ENCODE results near the gene ZNF831. TPM values are rescaled to one million over a fixed set of nuclear protein-coding genes. Genes with fewer than 3 reads are reported as not detected.

The ZNF831 gene
- total RNA-seq, 6 experiments from 2014 or later, result 0.04 to 0.25 (median 0.07) TPM

DNA sequence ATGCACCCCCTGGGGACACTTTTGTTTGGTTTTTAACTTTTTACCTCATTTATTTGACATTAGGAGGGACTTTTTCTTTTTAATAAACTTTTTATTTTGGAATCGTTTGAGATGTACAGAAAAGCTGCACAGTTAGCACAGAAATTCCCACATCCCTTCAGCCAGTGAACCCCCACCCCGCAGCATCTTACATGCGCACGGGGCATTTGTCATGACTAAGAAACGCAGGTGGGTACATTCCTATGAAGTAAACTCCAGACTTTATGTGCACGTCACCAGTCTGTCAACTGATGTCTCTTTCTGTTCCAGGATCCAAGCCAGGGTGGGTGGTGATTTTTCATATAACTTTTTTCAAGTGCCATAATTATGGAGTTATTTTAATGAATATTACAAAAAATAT lies 4.9 kb upstream of the ZNF831 start:
- intact Hi-C loops (cut with DNase I), result no loop called here
- no peak overlapping the region for H3K4me3 ChIP-seq
- no peaks in the 10 kb centered on the region for H3K4me1 ChIP-seq
- no peaks in the 10 kb centered on the region for H3K9me3 ChIP-seq
- TF ChIP-seq POLR2A (IDR thresholded peaks at IDR 0.05), result no peak
- TF ChIP-seq, protein P1, sequence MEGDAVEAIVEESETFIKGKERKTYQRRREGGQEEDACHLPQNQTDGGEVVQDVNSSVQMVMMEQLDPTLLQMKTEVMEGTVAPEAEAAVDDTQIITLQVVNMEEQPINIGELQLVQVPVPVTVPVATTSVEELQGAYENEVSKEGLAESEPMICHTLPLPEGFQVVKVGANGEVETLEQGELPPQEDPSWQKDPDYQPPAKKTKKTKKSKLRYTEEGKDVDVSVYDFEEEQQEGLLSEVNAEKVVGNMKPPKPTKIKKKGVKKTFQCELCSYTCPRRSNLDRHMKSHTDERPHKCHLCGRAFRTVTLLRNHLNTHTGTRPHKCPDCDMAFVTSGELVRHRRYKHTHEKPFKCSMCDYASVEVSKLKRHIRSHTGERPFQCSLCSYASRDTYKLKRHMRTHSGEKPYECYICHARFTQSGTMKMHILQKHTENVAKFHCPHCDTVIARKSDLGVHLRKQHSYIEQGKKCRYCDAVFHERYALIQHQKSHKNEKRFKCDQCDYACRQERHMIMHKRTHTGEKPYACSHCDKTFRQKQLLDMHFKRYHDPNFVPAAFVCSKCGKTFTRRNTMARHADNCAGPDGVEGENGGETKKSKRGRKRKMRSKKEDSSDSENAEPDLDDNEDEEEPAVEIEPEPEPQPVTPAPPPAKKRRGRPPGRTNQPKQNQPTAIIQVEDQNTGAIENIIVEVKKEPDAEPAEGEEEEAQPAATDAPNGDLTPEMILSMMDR (IDR thresholded peaks at IDR 0.05), result no peak
- DNase-seq (no peak), ATAC-seq (no peak)
- peaks cover 0 to 4% of the 10 kb centered on the region in 2 donors for H3K27me3 ChIP-seq
- WGBS (ENCODE audit: insufficient coverage, low coverage, low lambda C conversion rate, missing lambda C conversion rate), result 55% methylated on average over 4 of the region's 6 CpGs
- H3K27ac ChIP-seq, result no peak overlapping the region
- H3K36me3 ChIP-seq, result no peaks in the 10 kb centered on the region

DNA sequence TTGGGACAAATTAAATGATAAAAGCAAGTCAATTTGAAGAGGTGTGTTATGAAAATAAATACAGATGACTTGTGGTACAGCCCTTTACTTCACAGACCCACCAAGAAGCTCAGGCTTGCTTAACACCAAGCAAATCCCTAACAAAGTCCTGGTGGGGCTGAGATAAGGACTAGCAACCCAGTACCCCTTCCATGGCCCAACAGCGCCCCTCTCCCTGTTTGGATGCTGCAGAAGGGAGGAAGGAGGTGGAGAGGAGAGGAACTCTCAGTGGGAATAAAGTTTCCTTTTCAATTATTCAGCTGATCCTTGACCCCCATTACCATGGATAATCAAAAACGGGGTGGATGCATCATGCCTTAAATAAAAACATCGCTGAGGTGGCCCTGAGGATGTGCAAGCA lies 4.5 kb upstream of the ZNF831 start:
- TF ChIP-seq, protein P1 (IDR thresholded peaks at IDR 0.05), result no peak
- TF ChIP-seq POLR2A (IDR thresholded peaks at IDR 0.05), result no peak
- no peaks in the 10 kb centered on the region for H3K9me3 ChIP-seq
- no peak for ATAC-seq
- WGBS (ENCODE audit: insufficient coverage, low coverage, low lambda C conversion rate, missing lambda C conversion rate), result 48% methylated on average over 3 of the region's 3 CpGs
- H3K27ac ChIP-seq, result no peak overlapping the region
- H3K4me3 ChIP-seq, result no peak overlapping the region
- no peak for DNase-seq
- no peaks in the 10 kb centered on the region for H3K4me1 ChIP-seq
- peaks cover 0 to 4% of the 10 kb centered on the region in 2 donors for H3K27me3 ChIP-seq
- intact Hi-C loops (cut with DNase I), result no loop called here
- H3K36me3 ChIP-seq, result no peaks in the 10 kb centered on the region

DNA sequence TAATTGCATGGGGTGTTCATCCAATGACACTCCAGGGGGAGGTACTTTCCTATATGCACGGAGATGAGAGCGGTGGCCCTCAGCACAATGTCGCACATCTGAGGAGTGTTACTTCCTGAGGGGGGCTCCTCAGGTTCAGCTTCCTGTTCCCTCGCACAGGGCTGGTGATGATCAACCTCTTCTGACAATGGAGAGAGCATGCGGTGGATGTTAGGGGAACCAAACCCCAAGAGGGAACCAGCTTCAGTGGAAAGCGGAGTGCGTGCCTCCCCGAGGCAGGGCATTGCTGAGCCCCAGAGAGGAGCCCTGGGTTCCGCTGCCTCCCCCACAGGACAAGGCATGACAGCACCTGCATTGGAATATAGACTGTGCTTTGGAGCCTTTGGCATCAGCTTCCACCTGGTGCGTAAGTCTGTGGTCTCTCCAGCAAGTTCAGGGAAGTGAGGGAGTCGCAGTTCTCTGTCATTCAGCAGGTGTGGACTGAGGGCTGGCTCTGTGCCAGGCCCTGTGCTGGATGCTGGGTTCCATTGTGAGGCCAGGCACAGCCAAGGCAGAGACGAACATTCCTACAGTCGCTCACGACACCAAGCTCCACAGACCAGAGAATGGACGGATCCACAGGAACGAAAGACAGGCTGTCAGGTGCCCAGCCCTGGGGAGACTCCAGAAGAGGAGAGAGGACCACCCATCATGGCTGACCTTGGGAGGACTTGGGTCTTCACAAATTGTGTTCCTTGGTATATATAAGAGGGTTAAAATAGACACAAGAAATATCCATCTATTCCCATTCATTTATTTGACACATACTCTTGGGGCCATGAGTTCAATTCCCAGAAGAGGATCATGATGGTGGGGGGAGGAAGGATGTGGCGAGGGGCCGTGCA lies 3.9 kb upstream of the ZNF831 start:
- no peaks in the 10 kb centered on the region for H3K4me1 ChIP-seq
- H3K9me3 ChIP-seq, result no peaks in the 10 kb centered on the region
- intact Hi-C loops (cut with DNase I), result no loop called here
- H3K27me3 ChIP-seq, result peaks cover 0 to 4% of the 10 kb centered on the region in 2 donors
- no peak overlapping the region for H3K27ac ChIP-seq
- no peak overlapping the region for H3K4me3 ChIP-seq
- peak; percentile 25 to 62 (median 50) for ATAC-seq
- DNase-seq, result no peak
- WGBS (ENCODE audit: insufficient coverage, low coverage, low lambda C conversion rate, missing lambda C conversion rate), result 60% methylated on average over 4 of the region's 18 CpGs
- TF ChIP-seq, protein P1 (IDR thresholded peaks at IDR 0.05), result no peak
- TF ChIP-seq POLR2A (IDR thresholded peaks at IDR 0.05), result no peak
- no peaks in the 10 kb centered on the region for H3K36me3 ChIP-seq

DNA sequence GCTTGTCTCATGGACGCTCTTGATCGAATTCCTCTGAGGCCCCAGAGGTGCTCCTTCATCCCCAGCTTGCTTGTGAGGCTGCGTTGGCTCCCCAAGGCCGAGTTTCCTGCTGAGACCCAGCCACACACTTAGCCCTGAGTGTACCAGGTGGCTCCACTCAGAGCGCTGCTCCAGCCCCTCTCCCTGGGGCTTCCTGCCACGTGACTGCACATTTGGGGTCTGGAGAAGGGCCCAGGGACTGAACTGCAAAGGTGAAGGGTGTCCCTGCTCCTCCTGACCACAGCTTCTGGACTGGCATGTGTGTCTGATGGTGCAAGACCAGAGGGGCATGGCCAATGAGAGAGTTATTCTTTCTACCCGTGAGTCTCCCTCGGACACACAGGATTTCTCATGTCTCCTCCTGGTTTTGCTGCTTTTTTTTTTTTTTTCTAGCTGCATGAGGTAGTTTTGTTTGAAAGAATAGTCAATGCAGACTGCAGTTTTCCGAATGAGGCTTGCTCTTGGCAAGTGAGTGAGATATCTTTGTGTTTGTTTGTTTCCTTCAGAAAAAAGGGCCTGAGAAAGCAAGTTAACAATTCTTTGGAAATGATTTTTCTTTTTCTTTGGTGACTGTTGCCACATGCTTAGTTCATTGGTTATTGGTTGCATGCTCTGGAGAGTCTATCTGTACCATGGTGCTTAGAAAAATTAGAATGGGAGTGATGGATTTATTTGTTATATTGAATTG lies 3.1 kb upstream of the ZNF831 start:
- ATAC-seq (peak in 1 of 4 donors; percentile 11), DNase-seq (no peak)
- no peak overlapping the region for H3K27ac ChIP-seq
- no peak overlapping the region for H3K4me3 ChIP-seq
- H3K36me3 ChIP-seq, result no peaks in the 10 kb centered on the region
- H3K9me3 ChIP-seq, result no peaks in the 10 kb centered on the region
- intact Hi-C loops (cut with DNase I), result no loop called here
- H3K4me1 ChIP-seq, result no peaks in the 10 kb centered on the region
- 57% methylated on average over 3 of the region's 9 CpGs for WGBS (ENCODE audit: insufficient coverage, low coverage, low lambda C conversion rate, missing lambda C conversion rate)
- TF ChIP-seq, protein P1 (IDR thresholded peaks at IDR 0.05), result no peak
- TF ChIP-seq POLR2A (IDR thresholded peaks at IDR 0.05), result no peak
- peaks cover 0 to 4% of the 10 kb centered on the region in 2 donors for H3K27me3 ChIP-seq
